ENCODE measurements around the gene BICD1.

GRCh38 chr12:32281098-32281497 lies 174.5 kb downstream of the BICD1 start:
- TF ChIP-seq, protein P1, sequence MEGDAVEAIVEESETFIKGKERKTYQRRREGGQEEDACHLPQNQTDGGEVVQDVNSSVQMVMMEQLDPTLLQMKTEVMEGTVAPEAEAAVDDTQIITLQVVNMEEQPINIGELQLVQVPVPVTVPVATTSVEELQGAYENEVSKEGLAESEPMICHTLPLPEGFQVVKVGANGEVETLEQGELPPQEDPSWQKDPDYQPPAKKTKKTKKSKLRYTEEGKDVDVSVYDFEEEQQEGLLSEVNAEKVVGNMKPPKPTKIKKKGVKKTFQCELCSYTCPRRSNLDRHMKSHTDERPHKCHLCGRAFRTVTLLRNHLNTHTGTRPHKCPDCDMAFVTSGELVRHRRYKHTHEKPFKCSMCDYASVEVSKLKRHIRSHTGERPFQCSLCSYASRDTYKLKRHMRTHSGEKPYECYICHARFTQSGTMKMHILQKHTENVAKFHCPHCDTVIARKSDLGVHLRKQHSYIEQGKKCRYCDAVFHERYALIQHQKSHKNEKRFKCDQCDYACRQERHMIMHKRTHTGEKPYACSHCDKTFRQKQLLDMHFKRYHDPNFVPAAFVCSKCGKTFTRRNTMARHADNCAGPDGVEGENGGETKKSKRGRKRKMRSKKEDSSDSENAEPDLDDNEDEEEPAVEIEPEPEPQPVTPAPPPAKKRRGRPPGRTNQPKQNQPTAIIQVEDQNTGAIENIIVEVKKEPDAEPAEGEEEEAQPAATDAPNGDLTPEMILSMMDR (conservative IDR thresholded peaks at IDR 0.05; ENCODE audit: low read depth in 2 of 2): no peak
- TF ChIP-seq, protein P2, sequence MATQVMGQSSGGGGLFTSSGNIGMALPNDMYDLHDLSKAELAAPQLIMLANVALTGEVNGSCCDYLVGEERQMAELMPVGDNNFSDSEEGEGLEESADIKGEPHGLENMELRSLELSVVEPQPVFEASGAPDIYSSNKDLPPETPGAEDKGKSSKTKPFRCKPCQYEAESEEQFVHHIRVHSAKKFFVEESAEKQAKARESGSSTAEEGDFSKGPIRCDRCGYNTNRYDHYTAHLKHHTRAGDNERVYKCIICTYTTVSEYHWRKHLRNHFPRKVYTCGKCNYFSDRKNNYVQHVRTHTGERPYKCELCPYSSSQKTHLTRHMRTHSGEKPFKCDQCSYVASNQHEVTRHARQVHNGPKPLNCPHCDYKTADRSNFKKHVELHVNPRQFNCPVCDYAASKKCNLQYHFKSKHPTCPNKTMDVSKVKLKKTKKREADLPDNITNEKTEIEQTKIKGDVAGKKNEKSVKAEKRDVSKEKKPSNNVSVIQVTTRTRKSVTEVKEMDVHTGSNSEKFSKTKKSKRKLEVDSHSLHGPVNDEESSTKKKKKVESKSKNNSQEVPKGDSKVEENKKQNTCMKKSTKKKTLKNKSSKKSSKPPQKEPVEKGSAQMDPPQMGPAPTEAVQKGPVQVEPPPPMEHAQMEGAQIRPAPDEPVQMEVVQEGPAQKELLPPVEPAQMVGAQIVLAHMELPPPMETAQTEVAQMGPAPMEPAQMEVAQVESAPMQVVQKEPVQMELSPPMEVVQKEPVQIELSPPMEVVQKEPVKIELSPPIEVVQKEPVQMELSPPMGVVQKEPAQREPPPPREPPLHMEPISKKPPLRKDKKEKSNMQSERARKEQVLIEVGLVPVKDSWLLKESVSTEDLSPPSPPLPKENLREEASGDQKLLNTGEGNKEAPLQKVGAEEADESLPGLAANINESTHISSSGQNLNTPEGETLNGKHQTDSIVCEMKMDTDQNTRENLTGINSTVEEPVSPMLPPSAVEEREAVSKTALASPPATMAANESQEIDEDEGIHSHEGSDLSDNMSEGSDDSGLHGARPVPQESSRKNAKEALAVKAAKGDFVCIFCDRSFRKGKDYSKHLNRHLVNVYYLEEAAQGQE (IDR thresholded peaks at IDR 0.05; ENCODE audit: unreplicated experiment): no peak
- TF ChIP-seq EZH2phosphoT487 (IDR thresholded peaks at IDR 0.05; ENCODE audit: unreplicated experiment) (no peak), EZH2 (IDR thresholded peaks at IDR 0.05; ENCODE audit: low read depth, unreplicated experiment) (no peak), POLR2AphosphoS5 (IDR thresholded peaks at IDR 0.05; ENCODE audit: low read depth) (no peak), CREB1 (CRISPR knock-in tag; IDR thresholded peaks at IDR 0.05; ENCODE audit: low read depth) (no peak), NANOG (IDR thresholded peaks at IDR 0.05; ENCODE audit: borderline replicate concordance) (no peak), JUNB (IDR thresholded peaks at IDR 0.05; ENCODE audit: unreplicated experiment) (no peak), STAT1 (IDR thresholded peaks at IDR 0.05; ENCODE audit: unreplicated experiment) (no peak), ZNF331 (CRISPR knock-in tag; IDR thresholded peaks at IDR 0.05; ENCODE audit: low read depth) (no peak)
- TF ChIP-seq, protein P3, sequence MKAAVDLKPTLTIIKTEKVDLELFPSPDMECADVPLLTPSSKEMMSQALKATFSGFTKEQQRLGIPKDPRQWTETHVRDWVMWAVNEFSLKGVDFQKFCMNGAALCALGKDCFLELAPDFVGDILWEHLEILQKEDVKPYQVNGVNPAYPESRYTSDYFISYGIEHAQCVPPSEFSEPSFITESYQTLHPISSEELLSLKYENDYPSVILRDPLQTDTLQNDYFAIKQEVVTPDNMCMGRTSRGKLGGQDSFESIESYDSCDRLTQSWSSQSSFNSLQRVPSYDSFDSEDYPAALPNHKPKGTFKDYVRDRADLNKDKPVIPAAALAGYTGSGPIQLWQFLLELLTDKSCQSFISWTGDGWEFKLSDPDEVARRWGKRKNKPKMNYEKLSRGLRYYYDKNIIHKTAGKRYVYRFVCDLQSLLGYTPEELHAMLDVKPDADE (IDR thresholded peaks at IDR 0.05): no peak
